LNCaP clone FGC (cell line): ENCODE data around the gene QPRT.
"Not testable (repeated sequence)": the region's sequence is repeated elsewhere in the genome, so short reads cannot be mapped to it uniquely, and the experiment has no call there.

Source experiments
- DNase-seq: peaks from one replicate; pipeline ENCODE4 v3.0.0-alpha.2; 2011; ENCODE audit warnings: low read depth
- H3K4me3 ChIP-seq: 2 replicates; pipeline ENCODE4 v1.5.1; 2011; ENCODE audit warnings: mild to moderate bottlenecking, low read depth, low read length, control low read depth
- CTCF ChIP-seq: IDR thresholded peaks from 2 replicates; pipeline ENCODE4 v1.5.1; 2012; ENCODE audit warnings: mild to moderate bottlenecking; ENCODE audit not compliant: control insufficient read depth, insufficient read depth; ENCODE audit errors: extremely low read depth

Gene QPRT

GRCh38 chr16:29745121-29745852, 66.3 kb downstream of the QPRT start:
- no peak overlapping the region for H3K4me3 ChIP-seq
- no peak for TF ChIP-seq CTCF
- no peak for DNase-seq

DNA sequence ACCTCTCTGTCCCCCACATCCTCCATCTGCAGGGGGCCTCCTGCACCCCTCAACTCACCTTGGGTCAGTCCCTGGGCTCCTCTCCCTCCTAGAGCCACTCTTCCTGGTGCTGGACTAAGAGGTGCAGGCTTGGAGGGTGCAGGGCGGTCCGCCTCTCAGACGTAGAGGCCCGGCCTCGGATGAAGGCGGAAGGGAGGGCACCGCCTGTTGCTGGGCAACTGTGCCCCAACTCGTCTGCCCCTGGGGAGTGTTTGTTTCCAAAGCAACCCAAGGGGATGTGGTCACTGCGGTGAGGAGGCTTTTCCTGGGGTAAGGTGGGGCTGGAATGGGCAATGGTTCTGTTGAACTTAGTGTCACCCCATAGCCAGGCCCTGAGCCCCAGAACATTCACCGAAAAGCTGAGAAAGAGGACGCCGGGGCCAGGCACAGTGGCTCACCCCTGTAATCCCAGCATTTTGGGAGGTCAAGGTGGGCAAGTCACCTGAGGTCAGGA, 66.9 kb downstream of the QPRT start, which contains the start of gene C16orf54:
Gene C16orf54 (minus strand): TSS at position 138 of the 493 bp plus-strand sequence. CDS start 1,039 bp downstream, outside the sequence.
- DNase-seq, result no peak
- H3K4me3 ChIP-seq, result no peak within 1 kb of the TSS
- no peak for TF ChIP-seq CTCF

DNA sequence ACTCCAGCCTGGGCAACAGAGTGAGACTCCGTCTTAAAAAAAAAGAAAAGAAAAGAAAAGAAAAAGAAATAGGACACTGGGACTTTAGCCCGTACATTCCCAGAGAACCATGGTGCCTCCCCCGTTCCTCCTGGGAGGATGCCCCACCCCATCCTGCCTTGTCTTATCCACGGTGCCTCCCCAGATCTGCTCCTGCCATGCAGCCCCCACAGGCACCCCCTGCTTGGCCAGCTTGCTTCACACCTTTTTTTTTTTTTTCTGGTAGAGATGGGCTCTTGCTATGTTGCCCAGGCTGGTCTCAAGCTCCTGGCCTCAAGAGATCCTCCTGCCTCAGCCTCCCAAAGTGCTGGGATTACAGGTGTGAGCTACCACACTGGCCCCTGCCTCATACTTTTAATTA, 67.5 kb downstream of the QPRT start:
- not testable (repeated sequence) for DNase-seq, H3K4me3 ChIP-seq
